Neuronal stem cell (in vitro differentiated cells): Measurements from ENCODE around the gene LAMA2.
A peak's percentile ranks its signal among the peaks of the same experiment; 100 is the strongest.

Experiments
- DNase-seq: peaks from one replicate; pipeline ENCODE4 v3.0.0-alpha.2; 2013; ENCODE audit warnings: low spot score
- H2AFZ ChIP-seq: one replicate; pipeline ENCODE4 v1.6.1; 2013; ENCODE audit warnings: mild to moderate bottlenecking, low read length, inconsistent platforms
- H2AK5ac ChIP-seq: 2 replicates; pipeline ENCODE4 v1.6.1; 2013; ENCODE audit warnings: low read depth, mild to moderate bottlenecking, inconsistent platforms, low read length, moderate library complexity, mixed read lengths
- H2BK120ac ChIP-seq: 2 replicates; pipeline ENCODE4 v1.6.1; 2013; ENCODE audit warnings: low read depth, mild to moderate bottlenecking, inconsistent platforms, low read length, moderate library complexity, mixed read lengths
- H2BK12ac ChIP-seq: one replicate; pipeline ENCODE4 v1.6.1; 2013; ENCODE audit warnings: low read length, inconsistent platforms
- H2BK15ac ChIP-seq: 2 replicates; pipeline ENCODE4 v1.6.1; 2013; ENCODE audit warnings: mild to moderate bottlenecking, low read length, inconsistent platforms, mixed read lengths
- H2BK5ac ChIP-seq: one replicate; pipeline ENCODE4 v1.6.1; 2013; ENCODE audit warnings: inconsistent platforms, mild to moderate bottlenecking, low read length, moderate library complexity
- H3K14ac ChIP-seq: one replicate; pipeline ENCODE4 v1.6.1; 2013; ENCODE audit warnings: low read length, inconsistent platforms
- H3K18ac ChIP-seq: 2 replicates; pipeline ENCODE4 v1.6.1; 2013; ENCODE audit warnings: low read length, inconsistent platforms
- H3K23ac ChIP-seq: 2 replicates; pipeline ENCODE4 v1.6.1; 2013; ENCODE audit warnings: low read depth, mild to moderate bottlenecking, mixed read lengths, low read length, inconsistent platforms; ENCODE audit not compliant: poor library complexity
- H3K27ac ChIP-seq: replicated peaks from 3 replicates; pipeline ENCODE4 v1.5.1; 2013; ENCODE audit warnings: low read length, inconsistent platforms
- H3K27me3 ChIP-seq, 3 experiments: 2 replicates each; pipeline ENCODE4 v1.6.1; 2013; ENCODE audit warnings: low read length in 3 of 3, mild to moderate bottlenecking in 2 of 3, inconsistent platforms in 1 of 3, low read depth in 1 of 3, mixed read lengths in 1 of 3, moderate library complexity in 1 of 3; ENCODE audit not compliant: control insufficient read depth in 3 of 3, insufficient read depth in 3 of 3
- H3K36me3 ChIP-seq, 2 donors: replicated peaks in 1 of 2; 2 replicates each; pipeline ENCODE4 v1.6.1; 2013; ENCODE audit warnings: low read length in 2 of 2; ENCODE audit not compliant: control insufficient read depth in 2 of 2, insufficient read depth in 2 of 2
- H3K4ac ChIP-seq: 2 replicates; pipeline ENCODE4 v1.6.1; 2013; ENCODE audit warnings: inconsistent platforms, mild to moderate bottlenecking, low read length, moderate library complexity
- H3K4me1 ChIP-seq, 2 donors: 1 replicate in 1 of 2; 2 replicates in 1 of 2; pipeline ENCODE4 v1.6.1; 2013; ENCODE audit warnings: low read length in 2 of 2, low read depth in 1 of 2; ENCODE audit not compliant: control insufficient read depth in 2 of 2, insufficient read depth in 1 of 2
- H3K4me2 ChIP-seq: one replicate; pipeline ENCODE4 v1.6.1; 2013; ENCODE audit warnings: mild to moderate bottlenecking, low read length, inconsistent platforms; ENCODE audit not compliant: insufficient read depth, poor library complexity, severe bottlenecking
- H3K4me3 ChIP-seq, 2 donors: 2 replicates each; pipeline ENCODE4 v1.5.1; 2013; ENCODE audit warnings: low read length in 2 of 2, mild to moderate bottlenecking in 2 of 2, inconsistent platforms in 1 of 2, moderate library complexity in 1 of 2
- H3K79me1 ChIP-seq: one replicate; pipeline ENCODE4 v1.6.1; 2013; ENCODE audit warnings: low read depth, mild to moderate bottlenecking, inconsistent platforms, low read length, moderate library complexity
- H3K9ac ChIP-seq: one replicate; pipeline ENCODE4 v1.6.1; 2013; ENCODE audit warnings: mild to moderate bottlenecking, low read depth, low read length, inconsistent platforms; ENCODE audit not compliant: poor library complexity
- H3K9me3 ChIP-seq, 2 donors: replicated peaks in 1 of 2; 2 replicates each; pipeline versions ENCODE3 to v1.6.1; 2013; ENCODE audit warnings: low read length in 2 of 2, mild to moderate bottlenecking in 2 of 2, inconsistent platforms in 1 of 2, low read depth in 1 of 2, mixed read lengths in 1 of 2, moderate library complexity in 1 of 2; ENCODE audit not compliant: control insufficient read depth in 2 of 2, insufficient read depth in 1 of 2
- H4K8ac ChIP-seq: one replicate; pipeline ENCODE4 v1.6.1; 2013; ENCODE audit warnings: low read depth, mild to moderate bottlenecking, inconsistent platforms, low read length, moderate library complexity
- H4K91ac ChIP-seq: one replicate; pipeline ENCODE4 v1.6.1; 2013; ENCODE audit warnings: low read length, low read depth, mild to moderate bottlenecking, inconsistent platforms; ENCODE audit not compliant: poor library complexity
- WGBS, 2 donors: extraction: QIAGEN DNeasy Blood & Tissue Kit; methylation state at CpG; one replicate each; pipeline ENCODE4 v1.1.7; 2013; ENCODE audit warnings: missing lambda C conversion rate in 2 of 2, mixed read lengths in 1 of 2; ENCODE audit not compliant: insufficient read length in 2 of 2, insufficient replicate concordance in 1 of 2; ENCODE audit errors: extremely low coverage in 2 of 2; 5-methylcytosine and 5-hydroxymethylcytosine counted together

Gene LAMA2

GRCh38 chr6:129368970-129369369, 486.0 kb downstream of the LAMA2 start:
- Histone ChIP-seq H3K23ac (no peak overlapping the region), H4K8ac (no peak overlapping the region), H3K4me2 (no peak overlapping the region), H2BK120ac (no peak overlapping the region), H4K91ac (no peak overlapping the region), H3K36me3 (no peaks in the 10 kb centered on the region), H2BK15ac (no peak overlapping the region), H2BK12ac (no peak overlapping the region), H2BK5ac (no peak overlapping the region), H3K4ac (no peak overlapping the region), H3K27ac (no peak overlapping the region), H3K27me3 (no peaks in the 10 kb centered on the region), H3K4me1 (no peaks in the 10 kb centered on the region), H3K14ac (no peak overlapping the region), H3K4me3 (no peak overlapping the region), H3K9ac (no peak overlapping the region), H3K79me1 (no peaks in the 10 kb centered on the region), H2AK5ac (no peak overlapping the region), H3K18ac (no peak overlapping the region), H2AFZ (no peak overlapping the region), H3K9me3 (no peaks in the 10 kb centered on the region)
- DNase-seq, result no peak
- no CpG with 5 or more reads among the region's 2 CpGs for WGBS, 2 donors

GRCh38 chr6:129369737-129370136, 486.8 kb downstream of the LAMA2 start:
- H2BK15ac ChIP-seq, result no peak overlapping the region
- H2AK5ac ChIP-seq, result no peak overlapping the region
- no peak overlapping the region for H4K8ac ChIP-seq
- DNase-seq, result no peak
- no peak overlapping the region for H3K4me2 ChIP-seq
- H3K9ac ChIP-seq, result no peak overlapping the region
- no peak overlapping the region for H3K18ac ChIP-seq
- H2BK5ac ChIP-seq, result no peak overlapping the region
- H3K27ac ChIP-seq, result no peak overlapping the region
- no CpG with 5 or more reads among the region's 5 CpGs for WGBS, 2 donors
- no peaks in the 10 kb centered on the region for H3K27me3 ChIP-seq
- no peak overlapping the region for H3K4me3 ChIP-seq
- no peaks in the 10 kb centered on the region for H3K79me1 ChIP-seq
- no peak overlapping the region for H3K23ac ChIP-seq
- no peak overlapping the region for H4K91ac ChIP-seq
- no peak overlapping the region for H2BK120ac ChIP-seq
- no peak overlapping the region for H2BK12ac ChIP-seq
- H3K4me1 ChIP-seq, result no peaks in the 10 kb centered on the region
- H2AFZ ChIP-seq, result peak overlapping the region; percentile 79
- no peaks in the 10 kb centered on the region for H3K9me3 ChIP-seq
- no peaks in the 10 kb centered on the region for H3K36me3 ChIP-seq
- H3K14ac ChIP-seq, result no peak overlapping the region
- H3K4ac ChIP-seq, result no peak overlapping the region

GRCh38 chr6:129370268-129370916, 487.5 kb downstream of the LAMA2 start:
- Histone ChIP-seq H2AK5ac (no peak overlapping the region), H4K91ac (no peak overlapping the region), H3K9ac (no peak overlapping the region), H2AFZ (peak overlapping the region; percentile 79), H3K27ac (no peak overlapping the region), H3K9me3 (no peaks in the 10 kb centered on the region), H3K4ac (no peak overlapping the region), H2BK12ac (no peak overlapping the region), H3K4me3 (no peak overlapping the region), H3K4me2 (no peak overlapping the region), H2BK5ac (no peak overlapping the region), H4K8ac (no peak overlapping the region), H3K27me3 (no peaks in the 10 kb centered on the region), H2BK15ac (no peak overlapping the region), H3K14ac (no peak overlapping the region), H3K79me1 (no peaks in the 10 kb centered on the region), H3K18ac (no peak overlapping the region), H3K36me3 (no peaks in the 10 kb centered on the region), H3K23ac (no peak overlapping the region), H2BK120ac (no peak overlapping the region), H3K4me1 (no peaks in the 10 kb centered on the region)
- WGBS, 2 donors, result no CpG with 5 or more reads among the region's 9 CpGs
- DNase-seq, result peak; percentile 29

GRCh38 chr6:129381885-129382284, 498.9 kb downstream of the LAMA2 start:
- Histone ChIP-seq H2BK15ac (no peak overlapping the region), H4K91ac (no peak overlapping the region), H3K4me2 (no peak overlapping the region), H4K8ac (no peak overlapping the region), H2BK12ac (no peak overlapping the region), H2AK5ac (no peak overlapping the region), H3K27ac (no peak overlapping the region), H2BK5ac (no peak overlapping the region), H3K27me3 (no peaks in the 10 kb centered on the region), H3K23ac (no peak overlapping the region), H3K9ac (no peak overlapping the region), H3K4me3 (no peak overlapping the region), H3K9me3 (no peaks in the 10 kb centered on the region), H3K14ac (no peak overlapping the region), H3K36me3 (no peaks in the 10 kb centered on the region), H3K4me1 (no peaks in the 10 kb centered on the region), H2AFZ (no peak overlapping the region), H2BK120ac (no peak overlapping the region), H3K4ac (no peak overlapping the region), H3K79me1 (no peaks in the 10 kb centered on the region), H3K18ac (no peak overlapping the region)
- no CpG with 5 or more reads among the region's 2 CpGs for WGBS, 2 donors
- DNase-seq, result no peak
